K562 (cell line): ENCODE measurements around the gene ESD. TPM values are rescaled to one million over a fixed set of nuclear protein-coding genes. Genes with fewer than 3 reads are reported as not detected.

Experiments used
- ATAC-seq: fragments of 200-7000 bp; cut with Tn5 transposase; 3 replicates; pipeline ENCODE4 v1.9.1; 2020; ENCODE audit warnings: moderate library complexity
- BruUV-seq: library from RNA; stranded (reverse); fragments of 400-500 nt; replicated peaks from 2 replicates; lab custom pipeline; 2021; lab: Mats Ljungman, UMichigan
- CTCF ChIA-PET: fragments of 300-600 bp; formaldehyde crosslinking; extraction: SDS; loops from one replicate; lab custom pipeline; 2021; ENCODE audit warnings: low intra/inter-chr PET ratio; lab: Yijun Ruan, JAX
- POLR2A ChIA-PET: fragments of 300-600, 350-650 bp; sonication (Branson Sonifier 250); formaldehyde crosslinking; extraction: SDS; loops from one replicate; lab custom pipeline; 2021; ENCODE audit warnings: antibody characterized with exemption, inconsistent platforms; lab: Yijun Ruan, JAX
- DNase-seq, 4 experiments: peaks; one replicate each; pipeline versions ENCODE4 v3.0.0 to v3.0.0-alpha.2; 2011 to 2018; ENCODE audit warnings: low spot score in 3 of 4, mixed read lengths in 3 of 4; ENCODE audit errors: extremely low read depth in 1 of 4
- FAIRE-seq: peaks from 2 replicates; lab custom pipeline; 2011; peaks lifted over from hg19 to GRCh38; lab: Jason Lieb, UNC
- H2AFZ ChIP-seq: 2 replicates; pipeline ENCODE4 v1.6.0; 2011; ENCODE audit warnings: low read depth, low read length, control low read depth, inconsistent platforms
- H3K27ac ChIP-seq: fragments of 200-600 bp; 3 replicates; pipeline ENCODE4 v1.8.0; 2011; ENCODE audit warnings: low read depth, mild to moderate bottlenecking, control low read depth, inconsistent platforms, low read length, moderate library complexity, mixed read lengths; ENCODE audit errors: extremely low read depth
- H3K27me3 ChIP-seq, 2 experiments: fragments of 300-600 bp in 1 of 2; 2 replicates in 1 of 2; 3 replicates in 1 of 2; pipeline versions ENCODE4 v1.6.0 to v1.8.0; 2011; ENCODE audit warnings: inconsistent platforms in 2 of 2, low read length in 2 of 2, mild to moderate bottlenecking in 1 of 2, mixed read lengths in 1 of 2, moderate library complexity in 1 of 2; ENCODE audit not compliant: control insufficient read depth in 2 of 2, insufficient read depth in 2 of 2
- H3K36me3 ChIP-seq: fragments of 300-600 bp; 3 replicates; pipeline ENCODE4 v1.8.0; 2011; ENCODE audit warnings: mild to moderate bottlenecking, low read length, inconsistent platforms; ENCODE audit not compliant: control insufficient read depth, insufficient read depth
- H3K4me1 ChIP-seq, 2 experiments: fragments of 200-600 bp in 1 of 2; replicated peaks in 1 of 2; 2 replicates in 1 of 2; 3 replicates in 1 of 2; pipeline versions ENCODE4 v1.5.1 to v1.8.0; 2011; ENCODE audit warnings: inconsistent platforms in 2 of 2, low read length in 2 of 2, mild to moderate bottlenecking in 1 of 2, mixed read lengths in 1 of 2, moderate library complexity in 1 of 2; ENCODE audit not compliant: control insufficient read depth in 2 of 2, insufficient read depth in 2 of 2
- H3K4me2 ChIP-seq: 2 replicates; pipeline ENCODE4 v1.6.1; 2011; ENCODE audit warnings: low read length, control low read depth, inconsistent platforms, mixed read lengths; ENCODE audit not compliant: insufficient read depth
- H3K4me3 ChIP-seq: fragments of 200-600 bp; sonication (generic), shearing (Covaris generic); 2 replicates; pipeline ENCODE4 v1.5.1; 2016; ENCODE audit warnings: control low read depth, inconsistent platforms
- H3K79me2 ChIP-seq: fragments of 200-600 bp; 3 replicates; pipeline ENCODE4 v1.8.0; 2011; ENCODE audit warnings: low read length, inconsistent platforms; ENCODE audit not compliant: control insufficient read depth, insufficient read depth
- H3K9ac ChIP-seq, 2 experiments: 2 replicates each; pipeline versions ENCODE4 v1.6.0 to v1.6.1; 2011; ENCODE audit warnings: low read depth in 2 of 2, low read length in 2 of 2, control low read depth in 1 of 2, inconsistent platforms in 1 of 2, mild to moderate bottlenecking in 1 of 2, mixed read lengths in 1 of 2; ENCODE audit not compliant: insufficient read depth in 1 of 2
- H3K9me1 ChIP-seq: one replicate; pipeline ENCODE4 v1.6.0; 2011; ENCODE audit warnings: inconsistent platforms, mild to moderate bottlenecking, low read length, moderate library complexity; ENCODE audit not compliant: control insufficient read depth, insufficient read depth
- H3K9me3 ChIP-seq: replicated peaks from 2 replicates; pipeline ENCODE4 v1.5.1; 2011; ENCODE audit warnings: low read depth, low read length, inconsistent platforms; ENCODE audit not compliant: control insufficient read depth, insufficient read depth
- H4K20me1 ChIP-seq: replicated peaks from 2 replicates; pipeline ENCODE4 v1.6.1; 2011; ENCODE audit warnings: low read length, inconsistent platforms, mixed read lengths; ENCODE audit not compliant: control insufficient read depth, insufficient read depth
- CREB1 ChIP-seq, 2 experiments: sonication (generic) in 1 of 2; formaldehyde crosslinking in 1 of 2; IDR thresholded peaks; 2 replicates each; pipeline versions ENCODE4 v1.6.1 to v1.8.0; 2012 to 2022; ENCODE audit warnings: inconsistent platforms in 1 of 2, mild to moderate bottlenecking in 1 of 2, missing genetic modification reagents in 1 of 2, moderate library complexity in 1 of 2
- ETV1 ChIP-seq: fragments of 450-650 bp; conservative IDR thresholded peaks from 2 replicates; pipeline ENCODE4 v1.6.1; 2016; ENCODE audit warnings: missing genetic modification characterization, control low read depth, low read depth, missing compliant biosample characterization
- FOXA3 ChIP-seq, 2 experiments: fragments of 450-650 bp in 1 of 2; sonication (generic) in 1 of 2; formaldehyde crosslinking; IDR thresholded peaks in 1 of 2; conservative IDR thresholded peaks in 1 of 2; 2 replicates each; pipeline versions ENCODE4 v1.4.0 to v1.8.0; 2020 to 2022; ENCODE audit warnings: mild to moderate bottlenecking in 2 of 2, missing genetic modification reagents in 1 of 2
- MXI1 ChIP-seq: IDR thresholded peaks from 2 replicates; pipeline ENCODE4 v1.6.1; 2011; ENCODE audit warnings: low read depth, mild to moderate bottlenecking, improper control_type of control experiment, low read length
- RNF219 ChIP-seq: fragments of 250-450 bp; sonication (Bioruptor Pico); IDR thresholded peaks from 2 replicates; pipeline ENCODE4 v1.5.0; 2022; ENCODE audit warnings: mild to moderate bottlenecking
- RREB1 ChIP-seq: fragments of 250-450 bp; sonication (Bioruptor Pico); IDR thresholded peaks from 2 replicates; pipeline ENCODE4 v1.4.0; 2020
- ZNF212 ChIP-seq: fragments of 450-650 bp; formaldehyde crosslinking; IDR thresholded peaks from 2 replicates; pipeline ENCODE4 v1.4.0; 2020; ENCODE audit warnings: mild to moderate bottlenecking
- ZNF24 ChIP-seq: fragments of 450-650 bp; IDR thresholded peaks from 2 replicates; pipeline ENCODE4 v1.6.1; 2016
- ZNF280A ChIP-seq: fragments of 450-650 bp; IDR thresholded peaks from 2 replicates; pipeline ENCODE4 v1.6.1; 2018; ENCODE audit warnings: mild to moderate bottlenecking, low read depth; ENCODE audit not compliant: partially characterized antibody
- WGBS: fragments of 100-300 bp; shearing (Covaris generic); methylation state at CpG from one replicate; pipeline ENCODE4 v1.1.6; 2016; ENCODE audit warnings: low coverage, mixed read lengths; ENCODE audit not compliant: insufficient coverage; ENCODE audit errors: missing lambda C conversion rate; 5-methylcytosine and 5-hydroxymethylcytosine counted together
- in situ Hi-C: fragments of 300-500 bp; cut with MboI; formaldehyde crosslinking; loops from 4 replicates; pipeline ENCODE4 v1.15.0; 2018; ENCODE audit warnings: inconsistent platforms, mixed read lengths
- intact Hi-C: fragments of 100-400 bp; cut with micrococcal nuclease; formaldehyde crosslinking; loops from 2 replicates; pipeline ENCODE4 v1.14.2; 2022
- polyA plus RNA-seq, 8 experiments: library from polyadenylated mRNA; depleted of rRNA in 4 of 8; stranded (reverse) in 5 of 8; unstranded in 3 of 8; fragments of >200 nt; fragmentation: Nextera tagmentation in 2 of 8; fragmentation: Illumina TruSeq in 1 of 8; extraction: Ambion mirVana in 2 of 8; extraction: Trizol in 1 of 8; gene quantifications; 2 replicates each; pipeline versions ENCODE4 v1.2.1 to v1.2.3, GENCODE V29; 2011 to 2014; ENCODE audit warnings: inconsistent platforms in 1 of 8, missing spikeins in 1 of 8
- total RNA-seq, 7 experiments: library from RNA; depleted of rRNA in 6 of 7; stranded (reverse); fragments of >200 nt in 6 of 7; fragmentation: Illumina TruSeq in 2 of 7; extraction: Trizol in 2 of 7; gene quantifications; 2 replicates each; pipeline versions ENCODE4 v1.2.1 to v1.2.3, GENCODE V29; 2011 to 2021; ENCODE audit warnings: low replicate concordance in 1 of 7
- TF ChIP-seq, protein P1 (sequence below): fragments of 450-650 bp; conservative IDR thresholded peaks from 2 replicates; pipeline ENCODE4 v1.6.1; 2016; ENCODE audit warnings: missing genetic modification characterization, low read depth, mild to moderate bottlenecking, control low read depth, missing compliant biosample characterization

ESD gene
- total and polyA plus RNA-seq, 9 of the 15 experiments (the other 6 are each of a cell fraction or from before 2014, with no cell fraction given): 88.9 to 402 (median 232) TPM

- Histone ChIP-seq H3K27me3 (no peaks in the 10 kb centered on the region), H3K27ac (no peak overlapping the region), H3K4me3 (no peak overlapping the region), H3K9me1 (no peaks in the 10 kb centered on the region), H4K20me1 (no peaks in the 10 kb centered on the region), H2AFZ (no peak overlapping the region), H3K9ac (no peak overlapping the region), H3K36me3 (peaks cover 31% of the 10 kb centered on the region; the same call in 1 of the 3 replicates), H3K79me2 (no peaks in the 10 kb centered on the region), H3K9me3 (no peaks in the 10 kb centered on the region), H3K4me2 (no peak overlapping the region), H3K4me1 (no peaks in the 10 kb centered on the region)
- TF ChIP-seq MXI1: no peak
- TF ChIP-seq, protein P1, sequence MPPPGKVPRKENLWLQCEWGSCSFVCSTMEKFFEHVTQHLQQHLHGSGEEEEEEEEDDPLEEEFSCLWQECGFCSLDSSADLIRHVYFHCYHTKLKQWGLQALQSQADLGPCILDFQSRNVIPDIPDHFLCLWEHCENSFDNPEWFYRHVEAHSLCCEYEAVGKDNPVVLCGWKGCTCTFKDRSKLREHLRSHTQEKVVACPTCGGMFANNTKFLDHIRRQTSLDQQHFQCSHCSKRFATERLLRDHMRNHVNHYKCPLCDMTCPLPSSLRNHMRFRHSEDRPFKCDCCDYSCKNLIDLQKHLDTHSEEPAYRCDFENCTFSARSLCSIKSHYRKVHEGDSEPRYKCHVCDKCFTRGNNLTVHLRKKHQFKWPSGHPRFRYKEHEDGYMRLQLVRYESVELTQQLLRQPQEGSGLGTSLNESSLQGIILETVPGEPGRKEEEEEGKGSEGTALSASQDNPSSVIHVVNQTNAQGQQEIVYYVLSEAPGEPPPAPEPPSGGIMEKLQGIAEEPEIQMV (tag): no peak
- no peak for TF ChIP-seq RNF219 (CRISPR knock-in tag)
- TF ChIP-seq ETV1 (tag): no peak
- TF ChIP-seq CREB1 (IDR thresholded peaks at IDR 0.05): no peak
- no peak for TF ChIP-seq CREB1 (CRISPR knock-in tag; IDR thresholded peaks at IDR 0.05)
- TF ChIP-seq ZNF280A: no peak
- TF ChIP-seq FOXA3 (CRISPR knock-in tag; conservative IDR thresholded peaks at IDR 0.05 in 1 of 2, IDR thresholded peaks at IDR 0.05 in 1 of 2): no peak
- no peak for TF ChIP-seq ZNF212 (CRISPR knock-in tag)
- no peak for TF ChIP-seq RREB1 (CRISPR knock-in tag)
- TF ChIP-seq ZNF24: no peak
- ChIA-PET POLR2A (no interaction called here), CTCF (no interaction called here)
- 100% methylated on average over 3 of the region's 5 CpGs for WGBS
- no peak for DNase-seq
- no peak for ATAC-seq
- no TSS peak for BruUV-seq
- intact Hi-C loops: loop anchor here (10.0 kb wide), 1 partner anchor 122 kb away; no protein-coding TSS in a partner anchor
- in situ Hi-C loops: loop anchor here (10.0 kb wide), 1 partner anchor 242 kb away; no protein-coding TSS in a partner anchor
- no peak for FAIRE-seq
These were observed 70.6 kb downstream of the ESD start for GRCh38 chr13:46726347-46726746.
